Measurements from ENCODE around the gene NMUR2.

NMUR2 gene

DNA sequence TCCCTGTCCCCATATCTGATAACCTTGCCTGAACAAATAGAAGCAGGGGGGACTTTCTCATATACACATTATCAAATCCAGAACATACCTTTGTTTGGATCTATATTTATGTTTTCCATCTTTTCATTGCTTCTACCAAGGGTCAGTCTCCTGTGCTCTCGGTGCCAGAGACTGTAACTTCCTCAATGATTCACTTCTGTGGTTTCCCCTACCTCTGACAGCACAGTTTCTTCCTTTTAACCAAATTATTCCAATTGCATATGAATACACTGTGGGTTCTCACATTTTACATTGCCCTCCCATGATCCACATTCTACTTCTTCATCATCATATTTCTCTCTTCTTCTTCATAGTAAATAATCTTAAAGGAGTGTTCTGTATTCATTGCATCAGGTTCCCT lies 32.2 kb downstream of the NMUR2 start:
- DNase-seq (ENCODE audit: low spot score), result no peak

DNA sequence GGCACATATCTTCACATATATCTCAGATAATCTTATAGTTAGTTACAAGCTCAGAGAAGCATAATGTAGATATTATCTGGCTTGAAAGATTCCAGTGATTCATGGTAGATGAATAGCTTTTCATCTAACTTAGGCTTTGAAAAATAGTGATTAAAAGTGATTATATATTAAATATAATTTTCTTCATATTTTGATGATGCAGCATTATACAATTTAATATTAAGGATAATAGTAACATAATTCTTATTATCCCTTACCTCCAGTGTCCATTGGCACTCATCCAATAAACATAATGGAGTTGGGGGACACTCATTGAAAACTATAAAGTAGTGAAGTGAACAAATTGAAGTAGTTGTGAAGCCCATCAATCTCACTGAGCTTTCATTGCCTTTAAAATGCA lies 35.8 kb downstream of the NMUR2 start:
- DNase-seq (ENCODE audit: low spot score), result no peak

- no peak for DNase-seq (ENCODE audit: low spot score)
Measured at GRCh38 chr5:152367554-152367953, 37.5 kb downstream of the NMUR2 start.

DNA sequence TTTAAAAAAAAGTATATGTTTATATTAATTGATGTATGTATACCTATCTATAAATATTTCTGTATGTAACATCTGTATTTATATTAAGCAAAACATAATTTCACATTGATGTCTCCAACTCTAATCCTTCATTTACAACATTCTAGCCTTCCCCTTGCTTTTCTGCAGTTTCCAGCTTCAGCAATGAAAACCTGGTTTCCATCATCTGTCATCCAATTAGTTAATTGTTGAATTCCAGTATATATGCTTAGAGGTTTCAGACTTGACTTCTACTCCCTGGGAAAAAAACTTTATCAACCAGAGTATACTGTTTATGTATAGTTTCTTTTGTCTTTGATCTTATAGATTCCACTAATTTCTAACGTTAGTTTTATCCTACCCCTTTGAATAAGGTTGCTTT lies 38.4 kb downstream of the NMUR2 start:
- DNase-seq (ENCODE audit: low spot score), result no peak

DNA sequence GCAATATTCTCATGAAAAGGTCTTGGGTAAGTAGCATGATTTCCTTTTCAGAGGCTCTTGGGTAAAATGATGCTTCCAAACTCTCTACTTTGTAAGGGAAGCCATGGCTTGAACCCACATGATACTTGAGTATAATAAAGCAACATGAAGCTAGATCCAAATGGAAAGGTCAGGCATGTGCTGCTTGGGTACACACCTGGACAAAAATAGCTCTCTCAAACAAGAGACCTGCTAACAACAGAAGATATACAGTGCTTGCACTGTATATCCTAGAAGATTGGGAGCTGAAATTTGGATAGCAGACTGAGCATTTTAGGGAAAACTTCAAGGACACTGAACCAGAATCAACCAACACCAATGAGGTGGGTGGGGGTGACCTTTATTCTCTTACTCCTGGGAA lies 40.2 kb downstream of the NMUR2 start:
- DNase-seq (ENCODE audit: low spot score), result no peak

- DNase-seq (ENCODE audit: low spot score), result no peak
Measured at GRCh38 chr5:152364172-152364571, 40.9 kb downstream of the NMUR2 start.

- DNase-seq (ENCODE audit: low spot score), result no peak
Measured at GRCh38 chr5:152358861-152359568, 46.1 kb downstream of the NMUR2 start.

DNA sequence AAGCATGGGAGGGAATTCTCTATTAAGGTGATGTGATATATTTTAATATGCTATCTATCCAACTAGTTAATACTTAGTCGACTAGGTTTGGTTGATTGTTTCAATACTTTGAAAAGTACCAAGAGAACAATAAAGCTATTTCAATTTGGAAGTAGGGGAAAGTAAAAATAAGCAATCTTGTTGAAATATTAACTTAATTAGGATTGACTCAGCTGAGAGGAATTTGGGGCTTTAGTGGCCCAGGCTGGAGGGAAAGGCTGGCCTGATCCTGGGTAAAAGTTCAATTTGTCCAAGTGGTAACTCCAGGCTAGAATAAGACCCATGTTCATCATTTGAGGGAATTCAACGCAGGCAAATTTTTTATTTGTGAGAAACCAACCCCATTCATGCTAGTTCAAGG lies 48.6 kb downstream of the NMUR2 start:
- no peak for DNase-seq (ENCODE audit: low spot score)

DNA sequence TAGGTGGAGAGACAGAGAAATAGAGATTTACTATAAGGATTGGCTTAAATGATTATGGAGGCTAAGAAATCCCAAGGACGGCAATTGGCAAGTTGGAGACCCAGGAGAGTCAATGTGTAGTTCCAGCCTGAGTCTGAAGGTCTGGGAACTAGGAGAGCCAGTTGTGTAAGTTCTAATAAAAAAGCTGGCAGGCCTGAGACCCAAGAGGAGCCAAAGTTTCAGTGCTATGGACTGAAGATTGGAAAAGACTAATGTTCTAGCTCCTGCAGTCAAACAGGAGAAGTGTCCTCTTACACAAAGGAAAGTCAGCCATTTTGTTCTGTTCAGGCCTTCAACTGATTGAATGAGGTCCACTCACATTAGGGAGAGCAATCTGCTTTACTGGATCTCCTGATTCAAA lies 50.0 kb downstream of the NMUR2 start:
- DNase-seq (ENCODE audit: low spot score), result no peak

- no peak for DNase-seq (ENCODE audit: low spot score)
Measured at GRCh38 chr5:152353001-152353400, 52.1 kb downstream of the NMUR2 start.

GRCh38 chr5:152349683-152350526 lies 55.2 kb downstream of the NMUR2 start:
- peak; percentile 4 for DNase-seq (ENCODE audit: low spot score)
